Measurements from ENCODE around the gene ARHGAP10.
"Not testable (repeated sequence)": the region's sequence is repeated elsewhere in the genome, so short reads cannot be mapped to it uniquely, and the experiment has no call there.

The ARHGAP10 gene

GRCh38 chr4:148064451-148064850, 332.6 kb downstream of the ARHGAP10 start:
- no peak for DNase-seq (ENCODE audit: low read depth in 3 of 3)

DNA sequence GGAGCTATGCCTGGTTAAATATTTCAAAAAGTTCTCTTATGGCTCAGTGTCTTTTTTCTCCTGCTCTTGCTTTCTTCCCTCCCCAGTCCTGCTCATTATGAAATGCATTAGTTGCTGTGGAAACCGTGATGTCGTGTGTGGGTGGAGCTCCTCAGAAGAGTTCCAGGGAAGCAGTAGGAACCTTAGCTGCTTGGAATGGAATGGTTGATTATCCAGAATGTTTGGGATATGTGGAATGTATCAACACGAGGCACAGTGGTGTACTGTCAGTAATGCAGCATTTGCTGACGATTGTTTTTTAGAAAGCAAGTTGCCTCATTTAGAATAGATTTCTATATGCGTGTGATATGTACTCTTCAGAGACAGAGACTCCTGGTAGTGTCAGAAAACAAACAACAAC, 333.2 kb downstream of the ARHGAP10 start:
- DNase-seq (ENCODE audit: low read depth in 3 of 3), result no peak

DNA sequence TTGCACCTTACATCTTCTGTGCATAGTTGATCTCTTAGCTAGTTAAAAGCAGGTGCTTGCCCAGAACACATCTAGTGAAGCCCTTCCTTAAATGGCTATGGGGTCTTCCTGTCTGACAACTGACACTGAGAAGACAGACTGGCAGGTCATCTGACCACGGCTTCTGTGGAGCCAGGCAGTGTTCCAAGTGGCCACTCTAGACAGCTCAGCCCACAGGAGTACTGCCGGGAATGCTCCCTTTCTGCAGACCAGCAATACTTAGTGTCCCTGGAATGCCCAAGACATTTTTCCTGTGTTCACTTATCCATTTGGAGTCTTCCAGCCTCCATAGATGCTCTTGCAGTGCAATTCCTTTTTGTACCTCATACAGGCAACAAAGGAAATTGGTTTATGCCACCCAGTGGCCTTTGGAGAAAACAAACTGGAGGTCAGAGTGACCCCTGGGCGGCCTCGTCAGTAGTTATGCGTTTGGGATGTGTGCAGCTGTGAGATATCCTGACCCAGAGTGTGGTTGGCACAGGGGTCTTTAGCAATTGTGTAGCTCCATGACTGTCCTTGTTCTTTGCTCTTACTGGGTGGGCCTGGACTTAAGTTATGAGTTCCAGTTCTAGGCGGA, 335.5 kb downstream of the ARHGAP10 start:
- no peak for DNase-seq (ENCODE audit: low read depth in 3 of 3)

GRCh38 chr4:148068065-148068911, 336.4 kb downstream of the ARHGAP10 start:
- DNase-seq (ENCODE audit: low read depth in 3 of 3), result no peak

GRCh38 chr4:148069086-148069894, 337.4 kb downstream of the ARHGAP10 start:
- no peak for DNase-seq (ENCODE audit: low read depth in 3 of 3)

- DNase-seq (ENCODE audit: low read depth in 3 of 3), result no peak
These were observed 337.9 kb downstream of the ARHGAP10 start for GRCh38 chr4:148069895-148070178.

DNA sequence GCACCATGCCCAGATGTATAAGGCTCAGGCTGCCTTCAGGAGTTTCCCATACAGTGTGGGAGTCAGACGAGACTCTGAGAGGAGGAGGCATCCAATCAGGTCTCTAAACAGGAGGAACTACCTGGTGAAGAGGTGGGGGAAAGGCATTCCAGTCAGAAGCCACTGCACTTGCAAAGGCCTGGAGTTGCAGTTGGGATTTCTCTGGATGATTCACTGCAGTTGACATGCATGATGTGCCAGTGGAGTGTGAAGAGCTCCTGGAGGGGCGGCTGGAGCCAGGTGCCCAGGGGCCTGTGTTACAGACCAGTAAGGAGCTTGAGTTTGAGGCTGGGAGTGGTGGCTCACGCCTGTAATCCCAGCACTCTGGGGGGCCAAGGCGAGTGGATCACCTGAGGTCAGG, 339.1 kb downstream of the ARHGAP10 start:
- no peak for DNase-seq (ENCODE audit: low read depth in 3 of 3)

- DNase-seq (ENCODE audit: low read depth in 3 of 3), result no peak
These were observed 340.9 kb downstream of the ARHGAP10 start for GRCh38 chr4:148072789-148073188.

GRCh38 chr4:148073349-148073748, 341.5 kb downstream of the ARHGAP10 start:
- no peak for DNase-seq (ENCODE audit: low read depth in 3 of 3)

GRCh38 chr4:148074462-148074861, 342.6 kb downstream of the ARHGAP10 start:
- no peak for DNase-seq (ENCODE audit: low read depth in 3 of 3)

DNA sequence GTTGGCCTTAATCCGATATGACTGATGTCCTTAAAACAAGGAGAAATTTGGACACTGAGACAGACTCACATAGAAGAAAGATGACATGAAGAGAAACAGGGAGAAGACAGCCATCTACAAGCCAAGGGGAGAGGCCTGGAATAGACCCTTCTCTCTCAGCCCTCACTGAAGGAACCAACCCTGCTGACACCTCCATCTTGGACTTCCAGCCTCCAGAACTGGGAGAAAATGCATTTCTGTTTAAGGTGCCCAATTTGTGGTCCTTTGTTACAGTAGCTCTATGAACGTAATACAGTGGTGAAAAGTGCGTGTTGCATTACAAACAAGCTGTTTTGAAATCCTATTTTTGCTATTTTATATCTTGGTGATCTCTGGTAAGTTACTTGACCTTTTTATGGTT, 343.6 kb downstream of the ARHGAP10 start:
- DNase-seq (ENCODE audit: low read depth in 3 of 3), result no peak

GRCh38 chr4:148076964-148077363, 345.1 kb downstream of the ARHGAP10 start:
- no peak for DNase-seq (ENCODE audit: low read depth in 3 of 3)

GRCh38 chr4:148077581-148077980, 345.7 kb downstream of the ARHGAP10 start:
- DNase-seq (ENCODE audit: low read depth in 3 of 3), result no peak

- DNase-seq (ENCODE audit: low read depth in 3 of 3), result no peak
These were observed 346.2 kb downstream of the ARHGAP10 start for GRCh38 chr4:148078061-148078460.

DNA sequence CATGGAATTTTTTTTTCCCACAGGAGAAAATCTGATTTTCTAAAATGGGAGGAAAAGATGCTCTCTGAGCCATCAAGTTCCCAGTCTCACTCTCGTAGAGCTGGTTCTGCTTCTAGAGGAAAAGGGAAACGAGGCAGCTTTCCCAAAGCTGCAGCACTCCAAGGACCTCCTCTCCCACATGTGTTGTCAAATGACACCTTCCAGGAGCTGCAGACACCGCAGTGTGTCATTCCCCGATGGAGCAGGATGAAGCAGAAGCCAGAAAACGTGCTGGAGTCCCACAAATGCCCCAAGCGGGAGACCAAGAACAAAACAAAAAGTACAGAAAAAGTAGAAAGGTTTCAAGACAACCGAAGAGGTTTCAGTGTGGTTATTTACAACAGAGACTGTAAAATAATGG, 348.1 kb downstream of the ARHGAP10 start:
- DNase-seq (ENCODE audit: low read depth in 3 of 3), result no peak

DNA sequence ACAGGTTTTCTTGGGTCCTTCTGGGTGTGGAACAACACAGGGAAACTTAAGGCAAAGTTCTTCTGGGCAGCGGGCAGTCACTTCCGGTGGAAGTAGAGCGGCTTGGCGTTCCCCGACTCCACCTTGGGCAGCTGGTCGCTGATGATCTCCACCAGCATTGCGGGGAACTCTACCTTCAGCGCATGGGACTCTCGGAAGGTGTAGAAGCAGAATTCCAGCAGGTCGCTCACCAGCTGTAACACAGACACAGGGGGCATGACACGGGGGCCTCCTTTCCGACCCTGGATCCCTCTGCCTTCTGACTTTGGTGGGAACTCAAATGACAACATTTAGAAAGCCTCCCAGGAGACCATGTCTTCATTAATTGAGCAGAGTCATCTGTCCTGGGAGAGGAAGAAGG, 349.4 kb downstream of the ARHGAP10 start:
- no peak for DNase-seq (ENCODE audit: low read depth in 3 of 3)

DNA sequence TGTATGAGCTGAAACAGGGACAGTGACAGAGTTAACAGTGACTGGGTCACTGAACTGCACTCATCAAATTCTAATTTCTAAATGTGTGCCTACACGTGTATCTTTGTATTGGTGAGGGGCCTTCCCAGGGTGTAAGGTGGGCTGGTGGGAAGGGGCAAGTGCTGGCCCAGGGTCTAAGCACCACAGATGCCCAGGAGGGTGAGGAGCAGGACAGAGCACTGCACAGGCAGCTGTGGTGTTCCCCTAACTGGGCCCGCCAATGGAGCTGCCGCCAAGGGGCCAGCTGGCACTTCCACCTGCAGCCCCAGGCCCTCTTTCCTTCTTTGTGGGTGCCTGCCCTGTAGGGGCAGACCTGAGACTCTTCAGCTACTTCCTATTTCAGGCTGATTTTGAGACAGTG, 349.9 kb downstream of the ARHGAP10 start:
- DNase-seq (ENCODE audit: low read depth in 3 of 3), result no peak

GRCh38 chr4:148083073-148083472, 351.2 kb downstream of the ARHGAP10 start:
- not testable (repeated sequence) for DNase-seq (ENCODE audit: low read depth in 3 of 3)

- DNase-seq (ENCODE audit: low read depth in 3 of 3), result no peak
These were observed 357.7 kb downstream of the ARHGAP10 start for GRCh38 chr4:148089624-148090023.

- DNase-seq (ENCODE audit: low read depth in 3 of 3), result no peak
These were observed 358.1 kb downstream of the ARHGAP10 start for GRCh38 chr4:148090029-148090428.

- no peak for DNase-seq (ENCODE audit: low read depth in 3 of 3)
These were observed 358.9 kb downstream of the ARHGAP10 start for GRCh38 chr4:148090503-148091476.

DNA sequence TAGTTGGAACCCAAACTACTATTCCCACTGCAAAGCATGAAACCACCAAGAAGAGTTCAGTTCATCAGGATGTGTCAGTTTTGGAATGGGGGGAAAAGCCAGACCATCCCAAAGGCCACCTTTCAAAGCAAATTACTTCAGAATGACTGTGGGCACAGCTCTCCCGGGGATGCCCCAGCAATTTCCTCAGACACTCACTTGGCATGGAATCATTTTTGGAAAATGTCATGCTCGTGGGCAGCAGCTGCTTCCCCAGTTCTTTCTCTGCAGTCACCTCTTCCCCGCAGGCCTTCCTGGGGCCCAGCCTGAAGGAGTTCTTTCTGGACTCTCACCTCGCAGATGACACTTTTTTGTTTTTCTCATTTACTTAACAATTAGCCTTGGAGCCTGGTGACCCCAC, 360.0 kb downstream of the ARHGAP10 start:
- no peak for DNase-seq (ENCODE audit: low read depth in 3 of 3)
